HEK293 (cell line): ENCODE measurements around the gene CLPSL1.

Source experiments
- CTCF ChIA-PET: fragments of 350-600 bp; formaldehyde crosslinking; extraction: SDS; loops from one replicate; lab custom pipeline; 2021; ENCODE audit warnings: antibody characterized with exemption; lab: Yijun Ruan, JAX
- POLR2A ChIA-PET: fragments of 300-600 bp; formaldehyde crosslinking; extraction: SDS; loops from one replicate; lab custom pipeline; 2020; ENCODE audit warnings: antibody characterized with exemption, inconsistent platforms; lab: Yijun Ruan, JAX
- H3K27ac ChIP-seq: fragments of 200-500 bp; sonication (Bioruptor generic); 2 replicates; pipeline ENCODE4 v1.5.1; 2014; ENCODE audit warnings: low read depth, low read length, control low read depth, inconsistent platforms; ENCODE audit errors: extremely low read depth
- H3K36me3 ChIP-seq, 2 experiments: fragments of 200-500 bp in 1 of 2; sonication (Bioruptor generic) in 1 of 2; 1 replicate in 1 of 2; 2 replicates in 1 of 2; pipeline ENCODE4 v1.5.1; 2014 to 2017; ENCODE audit warnings: inconsistent platforms in 2 of 2, low read length in 2 of 2; ENCODE audit not compliant: control insufficient read depth in 2 of 2, insufficient read depth in 1 of 2
- H3K4me1 ChIP-seq: fragments of 200-500 bp; sonication (Bioruptor generic); 2 replicates; pipeline ENCODE4 v1.5.1; 2014; ENCODE audit warnings: mild to moderate bottlenecking, low read length, inconsistent platforms; ENCODE audit not compliant: control insufficient read depth, insufficient read depth
- H3K4me3 ChIP-seq: 2 replicates; pipeline ENCODE4 v1.5.1; 2011; ENCODE audit warnings: low read depth, mild to moderate bottlenecking, control low read depth, low read length, moderate library complexity
- H3K9me3 ChIP-seq: fragments of 200-500 bp; sonication (Bioruptor generic); 2 replicates; pipeline ENCODE4 v1.5.1; 2014; ENCODE audit warnings: low read depth, low read length, inconsistent platforms; ENCODE audit not compliant: control insufficient read depth, insufficient read depth
- EGR2 ChIP-seq: fragments of 450-650 bp; formaldehyde crosslinking; IDR thresholded peaks from 2 replicates; pipeline ENCODE4 v1.5.1; 2016; ENCODE audit warnings: low read depth, missing biosample characterization, missing genetic modification characterization
- GLIS1 ChIP-seq: fragments of 450-650 bp; formaldehyde crosslinking; IDR thresholded peaks from 2 replicates; pipeline ENCODE4 v1.5.1; 2016; ENCODE audit warnings: missing biosample characterization, missing genetic modification characterization
- KLF1 ChIP-seq: fragments of 450-650 bp; formaldehyde crosslinking; IDR thresholded peaks from 2 replicates; pipeline ENCODE4 v1.5.1; 2016; ENCODE audit warnings: missing biosample characterization, missing genetic modification characterization
- SP2 ChIP-seq: fragments of 450-650 bp; formaldehyde crosslinking; IDR thresholded peaks from 2 replicates; pipeline ENCODE4 v1.5.1; 2016; ENCODE audit warnings: missing biosample characterization, missing genetic modification characterization
- TCF7L2 ChIP-seq: IDR thresholded peaks from 2 replicates; pipeline ENCODE4 v1.6.1; 2011; ENCODE audit warnings: low read depth, mild to moderate bottlenecking, inconsistent platforms, low read length, moderate library complexity, borderline replicate concordance
- YY2 ChIP-seq: fragments of 450-650 bp; formaldehyde crosslinking; IDR thresholded peaks from 2 replicates; pipeline ENCODE4 v1.5.1; 2016; ENCODE audit warnings: missing biosample characterization, missing genetic modification characterization
- ZBTB48 ChIP-seq: fragments of 450-650 bp; formaldehyde crosslinking; IDR thresholded peaks from 2 replicates; pipeline ENCODE4 v1.5.1; 2016; ENCODE audit warnings: missing biosample characterization, missing genetic modification characterization
- ZEB2 ChIP-seq: fragments of 450-650 bp; formaldehyde crosslinking; IDR thresholded peaks from 2 replicates; pipeline ENCODE4 v1.5.1; 2016; ENCODE audit warnings: missing biosample characterization, missing genetic modification characterization
- ZFP37 ChIP-seq: fragments of 450-650 bp; formaldehyde crosslinking; IDR thresholded peaks from 2 replicates; pipeline ENCODE4 v1.5.1; 2016; ENCODE audit warnings: missing biosample characterization, missing genetic modification characterization
- ZIC2 ChIP-seq: fragments of 450-650 bp; formaldehyde crosslinking; IDR thresholded peaks from 2 replicates; pipeline ENCODE4 v1.5.1; 2016; ENCODE audit warnings: missing biosample characterization, missing genetic modification characterization
- ZNF211 ChIP-seq: fragments of 450-650 bp; formaldehyde crosslinking; IDR thresholded peaks from 2 replicates; pipeline ENCODE4 v1.5.1; 2016; ENCODE audit warnings: low read depth, missing biosample characterization, missing genetic modification characterization
- ZNF223 ChIP-seq: fragments of 450-650 bp; formaldehyde crosslinking; IDR thresholded peaks from 2 replicates; pipeline ENCODE4 v1.5.1; 2016; ENCODE audit warnings: missing biosample characterization, missing genetic modification characterization
- ZNF335 ChIP-seq: fragments of 450-650 bp; formaldehyde crosslinking; conservative IDR thresholded peaks from 2 replicates; pipeline ENCODE4 v1.5.1; 2016; ENCODE audit warnings: missing biosample characterization, missing genetic modification characterization
- ZNF391 ChIP-seq: fragments of 450-650 bp; formaldehyde crosslinking; IDR thresholded peaks from 2 replicates; pipeline ENCODE4 v1.5.1; 2016; ENCODE audit warnings: low read depth, missing biosample characterization, missing genetic modification characterization, borderline replicate concordance
- ZNF416 ChIP-seq: fragments of 450-650 bp; formaldehyde crosslinking; IDR thresholded peaks from 2 replicates; pipeline ENCODE4 v1.5.1; 2016; ENCODE audit warnings: missing biosample characterization, missing genetic modification characterization
- ZNF561 ChIP-seq: fragments of 450-650 bp; IDR thresholded peaks from 2 replicates; pipeline ENCODE4 v1.5.1; 2018; ENCODE audit warnings: missing biosample characterization, missing genetic modification characterization, borderline replicate concordance
- ZNF621 ChIP-seq: fragments of 450-650 bp; formaldehyde crosslinking; IDR thresholded peaks from 2 replicates; pipeline ENCODE4 v1.5.1; 2017; ENCODE audit warnings: missing biosample characterization, missing genetic modification characterization
- ZNF76 ChIP-seq: fragments of 450-650 bp; formaldehyde crosslinking; IDR thresholded peaks from 2 replicates; pipeline ENCODE4; 2016; ENCODE audit warnings: low read depth, missing biosample characterization, missing genetic modification characterization, borderline replicate concordance
- ZXDB ChIP-seq: fragments of 450-650 bp; formaldehyde crosslinking; IDR thresholded peaks from 2 replicates; pipeline ENCODE4 v1.5.1; 2016; ENCODE audit warnings: missing biosample characterization, missing genetic modification characterization
- TF ChIP-seq, protein P1 (sequence below): sonication (generic); formaldehyde crosslinking; IDR thresholded peaks from 2 replicates; pipeline ENCODE4 v1.8.1; 2022; ENCODE audit warnings: mild to moderate bottlenecking, moderate library complexity, missing genetic modification reagents
- TF ChIP-seq, protein P2 (sequence below): fragments of 450-650 bp; formaldehyde crosslinking; IDR thresholded peaks from 2 replicates; pipeline ENCODE4 v1.5.1; 2016; ENCODE audit warnings: missing biosample characterization, missing genetic modification characterization
- TF ChIP-seq, protein P3 (sequence below): fragments of 450-650 bp; formaldehyde crosslinking; IDR thresholded peaks from 2 replicates; pipeline ENCODE4 v1.5.1; 2016; ENCODE audit warnings: missing biosample characterization, missing genetic modification characterization
- TF ChIP-seq, protein P4 (sequence below): fragments of 450-650 bp; formaldehyde crosslinking; IDR thresholded peaks from 2 replicates; pipeline ENCODE4 v1.5.1; 2016; ENCODE audit warnings: missing biosample characterization, missing genetic modification characterization
- TF ChIP-seq, protein P5 (sequence below): fragments of 450-650 bp; formaldehyde crosslinking; IDR thresholded peaks from 2 replicates; pipeline ENCODE4 v1.5.1; 2016; ENCODE audit warnings: missing biosample characterization, missing genetic modification characterization
- TF ChIP-seq, protein P6 (sequence below): fragments of 450-650 bp; formaldehyde crosslinking; IDR thresholded peaks from 2 replicates; pipeline ENCODE4 v1.5.1; 2016; ENCODE audit warnings: missing biosample characterization, missing genetic modification characterization
- TF ChIP-seq, protein P7 (sequence below): fragments of 450-650 bp; formaldehyde crosslinking; IDR thresholded peaks from 2 replicates; pipeline ENCODE4 v1.5.1; 2016; ENCODE audit warnings: missing biosample characterization, missing genetic modification characterization
- TF ChIP-seq, protein P8 (sequence below): fragments of 450-650 bp; IDR thresholded peaks from 2 replicates; pipeline ENCODE4 v1.5.1; 2018; ENCODE audit warnings: missing biosample characterization, missing genetic modification characterization

CLPSL1 gene

DNA sequence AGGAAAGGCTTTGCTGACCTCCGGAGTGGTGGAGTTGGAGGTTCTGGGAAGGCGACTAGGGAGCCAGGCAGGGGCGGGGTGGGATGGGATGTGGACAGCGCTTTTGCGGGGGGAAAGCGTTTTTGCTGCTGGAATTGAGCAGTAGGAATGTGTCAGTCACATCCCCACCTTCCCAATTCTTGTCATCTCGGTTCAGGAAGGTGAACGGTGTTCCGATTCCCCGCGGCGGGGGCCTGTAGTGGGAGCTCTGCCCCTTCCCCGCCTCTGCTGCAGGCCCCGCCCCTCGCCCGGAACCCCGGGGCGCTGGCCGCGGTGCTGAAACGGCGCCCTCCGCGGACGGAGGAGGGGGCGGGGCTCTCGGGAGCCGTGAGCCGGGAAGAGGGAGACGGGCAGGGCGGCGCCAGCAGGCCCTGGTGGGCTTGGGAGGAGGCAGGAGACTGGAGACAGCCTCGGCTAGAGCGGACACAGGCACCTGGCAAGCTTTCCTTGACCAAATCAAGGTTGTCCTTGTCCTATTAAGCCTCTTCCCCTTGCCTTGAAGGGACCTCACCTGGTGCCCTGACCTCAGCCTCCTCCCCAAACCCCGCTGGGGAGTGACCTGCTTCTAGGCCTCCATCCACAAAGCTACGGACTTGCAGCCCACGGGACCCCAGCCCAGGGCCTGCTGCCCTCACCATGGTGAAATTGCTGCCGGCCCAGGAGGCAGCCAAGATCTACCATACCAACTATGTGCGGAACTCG, 24.3 kb downstream of the CLPSL1 start, which contains the start of gene LHFPL5:
Gene LHFPL5, plus strand, starts transcription at position 357 of the 741 bp plus-strand sequence. Its CDS starts 319 bp downstream, at position 676.
- ChIA-PET POLR2A (interaction anchor here (0.6 kb wide), 1 partner anchor 20 kb away, joined by 3 read pairs; no protein-coding TSS in a partner anchor), CTCF (no interaction called here)
- Histone ChIP-seq H3K4me3 (peak within 1 kb of the TSS; percentile 22), H3K9me3 (no peaks in the 10 kb centered on the region), H3K4me1 (no peaks in the 10 kb centered on the region), H3K27ac (no peak within 1 kb of the TSS), H3K36me3 (no peaks in the 10 kb centered on the region)
- TF ChIP-seq EGR2 (tag by site-specific recombination) (peak; percentile 41; the same call in 1 of the 2 replicates), ZNF561 (tag by site-specific recombination) (peak; percentile 94), ZNF76 (peak; percentile 54; the same call in 1 of the 2 replicates), ZBTB48 (0 out of 2 replicates have a peak, but pooled peaks have one; percentile 22), GLIS1 (tag by site-specific recombination) (peak; percentile 18; the same call in 1 of the 2 replicates), SP2 (tag by site-specific recombination) (peak; percentile 41), ZXDB (tag by site-specific recombination) (peak; percentile 63), TCF7L2 (no peak), ZNF391 (tag by site-specific recombination) (0 out of 2 replicates have a peak, but pooled peaks have one; percentile 13), ZNF211 (no peak), ZNF335 (tag by site-specific recombination) (peak; percentile 66), ZNF621 (tag by site-specific recombination) (no peak), ZNF223 (tag by site-specific recombination) (no peak), YY2 (tag by site-specific recombination) (no peak), KLF1 (tag by site-specific recombination) (peak; percentile 65), ZEB2 (tag by site-specific recombination) (peak; percentile 59), ZNF416 (tag by site-specific recombination) (no peak), ZIC2 (peak; percentile 45; the same call in 1 of the 2 replicates), ZFP37 (tag by site-specific recombination) (no peak)
- TF ChIP-seq, protein P1, sequence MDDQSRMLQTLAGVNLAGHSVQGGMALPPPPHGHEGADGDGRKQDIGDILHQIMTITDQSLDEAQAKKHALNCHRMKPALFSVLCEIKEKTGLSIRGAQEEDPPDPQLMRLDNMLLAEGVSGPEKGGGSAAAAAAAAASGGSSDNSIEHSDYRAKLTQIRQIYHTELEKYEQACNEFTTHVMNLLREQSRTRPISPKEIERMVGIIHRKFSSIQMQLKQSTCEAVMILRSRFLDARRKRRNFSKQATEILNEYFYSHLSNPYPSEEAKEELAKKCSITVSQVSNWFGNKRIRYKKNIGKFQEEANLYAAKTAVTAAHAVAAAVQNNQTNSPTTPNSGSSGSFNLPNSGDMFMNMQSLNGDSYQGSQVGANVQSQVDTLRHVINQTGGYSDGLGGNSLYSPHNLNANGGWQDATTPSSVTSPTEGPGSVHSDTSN = peak; percentile 94
- TF ChIP-seq, protein P2, sequence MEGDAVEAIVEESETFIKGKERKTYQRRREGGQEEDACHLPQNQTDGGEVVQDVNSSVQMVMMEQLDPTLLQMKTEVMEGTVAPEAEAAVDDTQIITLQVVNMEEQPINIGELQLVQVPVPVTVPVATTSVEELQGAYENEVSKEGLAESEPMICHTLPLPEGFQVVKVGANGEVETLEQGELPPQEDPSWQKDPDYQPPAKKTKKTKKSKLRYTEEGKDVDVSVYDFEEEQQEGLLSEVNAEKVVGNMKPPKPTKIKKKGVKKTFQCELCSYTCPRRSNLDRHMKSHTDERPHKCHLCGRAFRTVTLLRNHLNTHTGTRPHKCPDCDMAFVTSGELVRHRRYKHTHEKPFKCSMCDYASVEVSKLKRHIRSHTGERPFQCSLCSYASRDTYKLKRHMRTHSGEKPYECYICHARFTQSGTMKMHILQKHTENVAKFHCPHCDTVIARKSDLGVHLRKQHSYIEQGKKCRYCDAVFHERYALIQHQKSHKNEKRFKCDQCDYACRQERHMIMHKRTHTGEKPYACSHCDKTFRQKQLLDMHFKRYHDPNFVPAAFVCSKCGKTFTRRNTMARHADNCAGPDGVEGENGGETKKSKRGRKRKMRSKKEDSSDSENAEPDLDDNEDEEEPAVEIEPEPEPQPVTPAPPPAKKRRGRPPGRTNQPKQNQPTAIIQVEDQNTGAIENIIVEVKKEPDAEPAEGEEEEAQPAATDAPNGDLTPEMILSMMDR (tag by site-specific recombination) = no peak
- TF ChIP-seq, protein P3, sequence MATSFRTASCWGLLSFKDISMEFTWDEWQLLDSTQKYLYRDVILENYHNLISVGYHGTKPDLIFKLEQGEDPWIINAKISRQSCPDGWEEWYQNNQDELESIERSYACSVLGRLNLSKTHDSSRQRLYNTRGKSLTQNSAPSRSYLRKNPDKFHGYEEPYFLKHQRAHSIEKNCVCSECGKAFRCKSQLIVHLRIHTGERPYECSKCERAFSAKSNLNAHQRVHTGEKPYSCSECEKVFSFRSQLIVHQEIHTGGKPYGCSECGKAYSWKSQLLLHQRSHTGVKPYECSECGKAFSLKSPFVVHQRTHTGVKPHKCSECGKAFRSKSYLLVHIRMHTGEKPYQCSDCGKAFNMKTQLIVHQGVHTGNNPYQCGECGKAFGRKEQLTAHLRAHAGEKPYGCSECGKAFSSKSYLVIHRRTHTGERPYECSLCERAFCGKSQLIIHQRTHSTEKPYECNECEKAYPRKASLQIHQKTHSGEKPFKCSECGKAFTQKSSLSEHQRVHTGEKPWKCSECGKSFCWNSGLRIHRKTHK = no peak
- TF ChIP-seq, protein P4, sequence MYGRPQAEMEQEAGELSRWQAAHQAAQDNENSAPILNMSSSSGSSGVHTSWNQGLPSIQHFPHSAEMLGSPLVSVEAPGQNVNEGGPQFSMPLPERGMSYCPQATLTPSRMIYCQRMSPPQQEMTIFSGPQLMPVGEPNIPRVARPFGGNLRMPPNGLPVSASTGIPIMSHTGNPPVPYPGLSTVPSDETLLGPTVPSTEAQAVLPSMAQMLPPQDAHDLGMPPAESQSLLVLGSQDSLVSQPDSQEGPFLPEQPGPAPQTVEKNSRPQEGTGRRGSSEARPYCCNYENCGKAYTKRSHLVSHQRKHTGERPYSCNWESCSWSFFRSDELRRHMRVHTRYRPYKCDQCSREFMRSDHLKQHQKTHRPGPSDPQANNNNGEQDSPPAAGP (tag by site-specific recombination) = 0 out of 2 replicates have a peak, but pooled peaks have one; percentile 40
- TF ChIP-seq, protein P5, sequence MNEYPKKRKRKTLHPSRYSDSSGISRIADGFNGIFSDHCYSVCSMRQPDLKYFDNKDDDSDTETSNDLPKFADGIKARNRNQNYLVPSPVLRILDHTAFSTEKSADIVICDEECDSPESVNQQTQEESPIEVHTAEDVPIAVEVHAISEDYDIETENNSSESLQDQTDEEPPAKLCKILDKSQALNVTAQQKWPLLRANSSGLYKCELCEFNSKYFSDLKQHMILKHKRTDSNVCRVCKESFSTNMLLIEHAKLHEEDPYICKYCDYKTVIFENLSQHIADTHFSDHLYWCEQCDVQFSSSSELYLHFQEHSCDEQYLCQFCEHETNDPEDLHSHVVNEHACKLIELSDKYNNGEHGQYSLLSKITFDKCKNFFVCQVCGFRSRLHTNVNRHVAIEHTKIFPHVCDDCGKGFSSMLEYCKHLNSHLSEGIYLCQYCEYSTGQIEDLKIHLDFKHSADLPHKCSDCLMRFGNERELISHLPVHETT (tag by site-specific recombination) = no peak
- TF ChIP-seq, protein P6, sequence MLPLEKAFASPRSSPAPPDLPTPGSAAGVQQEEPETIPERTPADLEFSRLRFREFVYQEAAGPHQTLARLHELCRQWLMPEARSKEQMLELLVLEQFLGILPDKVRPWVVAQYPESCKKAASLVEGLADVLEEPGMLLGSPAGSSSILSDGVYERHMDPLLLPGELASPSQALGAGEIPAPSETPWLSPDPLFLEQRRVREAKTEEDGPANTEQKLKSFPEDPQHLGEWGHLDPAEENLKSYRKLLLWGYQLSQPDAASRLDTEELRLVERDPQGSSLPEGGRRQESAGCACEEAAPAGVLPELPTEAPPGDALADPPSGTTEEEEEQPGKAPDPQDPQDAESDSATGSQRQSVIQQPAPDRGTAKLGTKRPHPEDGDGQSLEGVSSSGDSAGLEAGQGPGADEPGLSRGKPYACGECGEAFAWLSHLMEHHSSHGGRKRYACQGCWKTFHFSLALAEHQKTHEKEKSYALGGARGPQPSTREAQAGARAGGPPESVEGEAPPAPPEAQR (tag by site-specific recombination) = no peak
- TF ChIP-seq, protein P7, sequence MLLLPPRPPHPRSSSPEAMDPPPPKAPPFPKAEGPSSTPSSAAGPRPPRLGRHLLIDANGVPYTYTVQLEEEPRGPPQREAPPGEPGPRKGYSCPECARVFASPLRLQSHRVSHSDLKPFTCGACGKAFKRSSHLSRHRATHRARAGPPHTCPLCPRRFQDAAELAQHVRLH = no peak
- TF ChIP-seq, protein P8, sequence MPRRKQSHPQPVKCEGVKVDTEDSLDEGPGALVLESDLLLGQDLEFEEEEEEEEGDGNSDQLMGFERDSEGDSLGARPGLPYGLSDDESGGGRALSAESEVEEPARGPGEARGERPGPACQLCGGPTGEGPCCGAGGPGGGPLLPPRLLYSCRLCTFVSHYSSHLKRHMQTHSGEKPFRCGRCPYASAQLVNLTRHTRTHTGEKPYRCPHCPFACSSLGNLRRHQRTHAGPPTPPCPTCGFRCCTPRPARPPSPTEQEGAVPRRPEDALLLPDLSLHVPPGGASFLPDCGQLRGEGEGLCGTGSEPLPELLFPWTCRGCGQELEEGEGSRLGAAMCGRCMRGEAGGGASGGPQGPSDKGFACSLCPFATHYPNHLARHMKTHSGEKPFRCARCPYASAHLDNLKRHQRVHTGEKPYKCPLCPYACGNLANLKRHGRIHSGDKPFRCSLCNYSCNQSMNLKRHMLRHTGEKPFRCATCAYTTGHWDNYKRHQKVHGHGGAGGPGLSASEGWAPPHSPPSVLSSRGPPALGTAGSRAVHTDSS (tag by site-specific recombination) = no peak
